Hepatic stellate cell (primary cell): ENCODE measurements around the gene PIPOX.

Source experiments
- DNase-seq: peaks from one replicate; pipeline ENCODE4 v3.0.0; 2011; ENCODE audit warnings: low spot score

The PIPOX gene

DNA sequence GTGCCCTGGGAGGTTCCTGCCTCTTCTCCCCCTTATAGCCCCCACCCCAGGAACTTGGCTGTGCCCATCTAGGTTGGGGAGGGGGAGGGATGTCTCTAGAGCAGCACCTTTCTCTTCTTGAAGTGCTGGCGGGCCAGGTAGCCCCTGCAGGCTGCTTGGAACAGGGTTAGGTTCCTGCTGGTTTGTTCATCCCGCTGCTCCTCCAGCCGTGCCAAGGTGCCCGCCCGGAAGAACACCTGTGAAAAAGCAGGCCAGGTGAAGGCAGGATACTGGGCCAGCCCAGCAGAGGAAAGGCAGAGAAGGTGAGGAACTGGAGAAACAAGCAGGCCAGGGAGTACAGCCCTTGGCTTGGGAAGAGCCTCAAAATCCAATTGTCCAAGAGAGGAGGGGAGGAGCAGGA, 56.6 kb downstream of the PIPOX start:
- DNase-seq: no peak

- DNase-seq: no peak
These were observed 57.4 kb downstream of the PIPOX start for GRCh38 chr17:29100296-29100695.

DNA sequence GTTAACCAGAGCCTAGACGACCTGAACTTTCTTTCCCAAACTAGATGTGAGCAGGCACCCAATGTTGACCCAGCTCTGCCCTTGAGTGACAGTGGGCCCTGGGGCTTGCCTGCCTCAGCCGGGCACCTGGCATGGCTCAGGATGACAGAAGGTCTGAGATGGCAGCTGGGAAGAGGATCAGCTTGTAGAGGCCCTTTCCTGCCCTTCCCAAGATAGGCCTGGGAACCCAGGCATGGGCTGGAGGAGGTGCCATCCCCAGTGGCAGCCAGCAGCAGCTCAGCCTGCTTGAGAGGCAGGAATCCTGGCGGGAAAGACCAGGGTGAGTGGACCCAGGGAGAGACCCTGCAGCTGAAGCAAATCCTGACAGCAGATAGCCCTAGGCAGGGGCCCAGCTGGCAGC, 59.1 kb downstream of the PIPOX start:
- no peak for DNase-seq

DNA sequence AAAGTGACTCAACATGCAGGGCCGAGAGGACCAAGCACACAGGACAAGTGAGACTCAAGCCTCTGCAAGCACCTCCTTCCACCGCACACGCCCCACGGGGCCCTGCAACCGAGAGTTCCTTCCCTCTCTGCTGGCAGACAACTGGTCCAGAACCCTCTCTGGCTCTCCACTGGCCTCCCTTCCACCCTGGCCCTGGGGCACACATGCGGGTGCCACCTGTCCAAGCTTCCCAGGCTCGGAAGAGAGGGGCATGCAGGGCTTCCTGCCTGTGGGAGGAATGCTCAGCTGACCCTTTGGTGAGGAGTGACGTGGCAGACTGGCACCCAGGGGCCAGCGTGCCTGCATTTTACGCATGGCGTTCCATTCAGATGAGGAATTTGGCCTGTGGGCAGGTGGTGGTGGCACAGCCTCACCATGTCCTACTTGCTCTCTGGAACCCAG, 59.8 kb downstream of the PIPOX start:
- DNase-seq: no peak

DNA sequence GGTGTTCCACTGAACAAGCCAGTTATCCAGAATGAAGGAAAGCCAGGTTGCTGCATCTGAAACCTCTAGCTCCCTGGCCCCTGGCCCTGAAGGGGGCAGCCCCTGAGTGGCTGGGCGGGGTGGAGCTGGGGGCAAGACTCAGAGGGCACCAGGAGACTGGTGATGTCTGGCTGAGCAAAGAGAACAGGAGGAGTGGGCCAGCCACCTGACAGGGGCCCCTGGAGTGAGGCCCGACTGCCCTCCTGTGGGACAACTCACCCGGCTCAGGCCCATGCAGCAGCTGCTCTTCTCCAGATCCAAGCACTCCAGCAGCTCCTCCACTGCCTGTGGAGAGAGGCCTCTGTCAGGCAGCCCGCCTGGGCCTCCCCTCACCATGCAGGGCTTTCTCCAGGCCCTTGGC, 60.4 kb downstream of the PIPOX start:
- DNase-seq: no peak
